Right kidney (tissue), 1 donor: ENCODE measurements around the gene LBH.
A peak's percentile ranks its signal among the peaks of the same experiment; 100 is the strongest.

ENCODE experiments used
- DNase-seq: peaks from one replicate; pipeline ENCODE4 v3.0.0-alpha.2; 2016

Gene LBH

DNA sequence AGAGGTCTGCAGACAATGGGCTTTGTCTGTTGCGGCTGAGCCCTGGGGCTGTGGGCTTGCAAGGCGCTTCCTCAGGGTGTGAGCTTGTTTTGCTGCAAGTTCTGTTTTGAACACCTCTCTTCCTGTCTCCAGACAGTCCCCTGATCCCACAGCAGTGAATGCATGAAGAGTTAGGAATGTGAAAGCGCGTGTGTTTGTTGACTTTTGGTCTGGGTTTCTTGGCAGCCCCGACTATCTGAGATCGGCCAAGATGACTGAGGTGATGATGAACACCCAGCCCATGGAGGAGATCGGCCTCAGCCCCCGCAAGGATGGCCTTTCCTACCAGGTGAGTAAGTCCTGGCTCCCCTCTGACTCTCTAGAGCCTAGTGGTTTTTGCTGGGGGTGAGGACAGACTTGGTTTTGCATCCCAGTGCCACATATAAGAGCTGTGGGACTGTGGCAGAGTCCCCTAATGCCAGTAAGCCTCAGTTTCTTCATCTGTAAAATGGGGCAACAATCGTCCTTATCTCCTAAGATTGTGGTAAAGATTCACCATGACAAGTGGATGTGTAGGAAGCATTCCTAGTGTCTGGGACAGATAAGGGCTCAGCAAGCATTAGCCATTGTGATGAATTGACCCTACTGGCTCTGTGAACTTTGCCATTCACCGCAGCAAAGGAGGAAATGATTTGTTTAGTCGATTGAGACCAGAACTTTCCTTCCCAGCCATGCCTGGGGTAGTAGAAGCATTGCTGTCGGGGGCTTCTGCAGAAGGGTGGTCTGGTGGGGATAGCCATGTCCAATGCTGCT is 3.0 kb downstream of the LBH start:
- peak; percentile 37 for DNase-seq

DNA sequence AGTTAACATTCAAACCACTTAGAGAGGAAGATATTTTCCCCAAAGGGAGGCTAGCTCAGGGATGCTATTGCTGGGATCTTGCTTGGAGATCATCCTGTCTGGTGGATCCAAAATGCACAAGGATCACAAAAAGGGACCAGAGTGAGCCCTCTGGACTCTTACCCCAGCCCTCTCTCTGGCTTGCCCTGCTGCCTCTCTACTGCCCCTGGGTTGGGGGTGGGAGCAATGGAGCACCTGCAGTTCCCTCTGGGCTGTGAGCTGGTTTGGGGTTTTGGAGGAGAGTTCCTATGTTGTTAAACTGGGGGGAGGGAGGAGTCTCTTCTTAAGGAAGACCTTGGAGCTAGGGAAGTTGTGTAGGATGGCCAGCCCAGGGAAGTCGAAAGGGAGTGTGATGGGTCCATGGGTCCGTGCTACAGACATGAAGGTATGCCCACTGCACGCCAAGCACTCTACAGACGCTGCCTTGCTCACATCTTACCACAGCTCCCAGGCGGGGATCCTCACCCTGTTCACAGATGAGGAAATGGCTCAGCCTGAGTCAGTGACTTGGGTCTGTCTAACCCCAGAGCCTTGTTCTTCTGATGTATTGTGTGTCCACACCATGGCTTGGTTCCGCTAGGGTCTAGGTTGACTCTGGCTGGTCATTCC is 3.8 kb downstream of the LBH start:
- DNase-seq, result no peak

DNA sequence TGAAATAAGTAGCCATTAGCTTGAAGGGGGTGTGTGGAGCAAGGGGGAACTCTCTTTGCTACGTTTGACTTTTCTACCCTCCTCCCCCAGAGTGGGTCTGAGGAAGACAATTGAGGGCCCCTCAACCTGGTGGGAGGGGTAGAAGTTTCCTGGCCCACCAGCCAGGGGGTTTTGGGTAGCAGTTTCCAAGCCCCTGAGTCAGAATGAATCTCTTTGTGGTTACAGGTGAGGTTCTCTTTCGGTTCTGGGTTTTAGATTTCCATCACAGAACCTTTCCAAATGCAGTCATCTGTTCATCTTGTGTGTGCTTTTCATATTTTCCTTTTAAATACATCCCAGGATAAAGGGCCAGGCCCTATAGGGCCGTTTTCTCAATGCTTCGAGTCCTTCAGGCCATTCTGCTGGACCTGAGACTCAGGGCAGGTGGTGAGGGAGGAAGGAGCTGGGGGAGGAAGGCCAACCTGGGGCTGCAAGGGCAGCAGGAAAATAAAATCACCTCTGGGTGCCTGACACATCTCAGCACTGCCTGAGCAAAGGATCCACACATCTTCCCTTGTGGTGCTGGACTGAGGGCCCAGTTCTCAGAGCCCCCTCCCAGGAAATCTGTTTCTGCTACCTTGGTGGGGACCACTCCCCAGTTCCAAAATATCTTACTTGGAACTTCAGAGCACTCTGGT is 4.7 kb downstream of the LBH start:
- no peak for DNase-seq

DNA sequence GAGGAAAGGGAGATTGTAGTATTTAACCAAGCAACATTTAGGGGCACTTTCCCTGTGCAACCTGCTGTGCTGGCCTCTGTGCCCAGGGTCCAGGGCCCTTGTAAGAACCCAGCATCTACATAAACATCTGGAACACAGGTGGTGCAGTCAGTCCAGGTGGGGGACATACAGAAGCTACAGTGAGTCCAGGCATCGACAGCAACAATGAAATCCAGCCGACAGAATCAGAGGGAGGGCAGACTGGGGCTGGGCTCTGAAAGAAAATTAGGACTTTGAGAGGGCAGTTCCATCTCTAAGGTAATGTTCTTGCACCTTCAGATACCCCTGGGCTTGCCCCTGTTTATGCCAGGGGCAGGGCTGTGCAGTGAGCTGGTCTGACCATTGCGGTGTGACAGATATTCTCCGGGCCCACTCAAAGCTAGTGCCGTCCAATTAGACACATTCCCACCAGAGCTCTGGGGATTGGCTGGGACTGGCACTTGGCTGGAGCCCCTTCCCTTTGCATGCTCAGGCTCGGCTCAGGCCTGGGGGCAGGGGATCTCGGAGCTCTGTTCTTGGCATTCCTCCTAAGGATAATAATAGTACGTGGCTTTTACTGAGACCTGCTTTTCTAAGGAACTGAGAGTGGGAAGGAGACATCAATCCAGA is 5.4 kb downstream of the LBH start:
- DNase-seq, result no peak

DNA sequence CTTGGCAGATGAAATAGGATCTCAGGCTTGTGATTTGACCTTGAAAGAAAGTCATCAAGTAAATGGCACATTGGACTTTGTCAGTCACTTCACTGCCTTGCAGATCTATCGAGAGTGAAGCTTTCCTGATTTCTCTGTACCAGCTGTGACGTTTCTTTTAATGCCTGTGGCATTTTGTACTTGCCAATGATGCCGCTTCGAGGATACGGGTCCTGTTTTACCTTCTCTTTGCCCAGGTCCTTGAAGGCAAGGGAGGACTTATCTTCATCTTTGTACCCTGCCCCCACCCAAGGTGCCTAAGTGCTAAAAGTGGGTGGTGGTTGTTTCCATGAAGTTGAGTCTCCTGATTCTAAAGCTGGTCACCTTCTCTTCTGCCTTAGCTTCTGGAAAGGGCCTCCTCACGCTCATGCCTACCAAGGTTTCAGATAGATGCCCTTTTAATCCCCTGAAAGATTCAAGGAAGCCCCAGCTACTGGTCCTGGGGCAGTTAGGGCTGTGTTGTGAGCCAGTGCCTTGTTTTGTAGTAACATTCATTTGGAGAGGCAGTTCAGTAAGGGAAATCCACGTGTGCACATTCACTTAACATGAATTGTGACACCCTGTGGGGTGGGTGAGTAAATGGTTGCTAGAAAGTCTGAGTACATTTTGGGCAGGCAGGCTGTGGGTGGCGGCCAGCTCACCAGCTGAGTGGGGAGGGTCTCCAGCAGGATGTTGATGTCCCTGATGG is 6.1 kb downstream of the LBH start:
- no peak for DNase-seq

DNA sequence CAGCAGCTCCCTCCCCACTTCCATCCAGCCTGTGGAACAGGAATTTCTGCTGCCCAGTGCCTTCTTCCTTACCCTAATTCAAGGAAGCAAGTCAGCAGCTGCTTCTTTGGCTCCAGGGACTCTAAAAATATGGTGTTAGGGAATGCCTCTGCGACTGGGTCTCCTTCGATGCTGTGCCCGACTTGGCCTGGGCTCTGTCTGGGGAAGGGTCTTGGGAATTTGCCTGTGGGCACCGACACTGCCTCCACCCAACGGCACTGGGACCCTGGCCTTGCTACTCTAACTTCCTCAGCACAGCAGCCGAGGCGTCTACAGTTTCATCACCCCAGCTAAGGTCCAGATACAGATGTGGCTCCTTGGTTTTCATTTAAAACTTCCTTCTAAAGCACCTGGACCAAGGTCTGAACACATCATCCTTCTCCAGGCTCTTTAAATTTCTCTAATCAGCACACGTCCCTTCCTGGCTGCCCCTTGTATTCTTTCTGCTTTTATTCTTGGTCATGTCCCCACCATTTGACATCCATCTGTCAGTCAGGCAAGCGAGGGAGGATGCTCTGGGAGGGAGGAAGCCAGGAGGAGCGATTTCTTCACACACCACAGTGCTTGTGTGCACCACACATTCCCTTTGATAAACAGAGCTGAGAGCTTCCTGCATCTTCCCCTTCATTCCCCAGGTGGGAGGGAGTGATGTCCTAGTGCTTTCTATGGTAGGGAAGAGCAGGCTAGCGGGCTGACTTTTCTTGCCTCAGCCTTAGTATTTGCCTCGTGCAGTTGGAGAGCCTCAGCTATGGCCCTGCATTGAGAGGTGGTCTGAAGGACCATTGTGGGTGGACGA is 6.8 kb downstream of the LBH start:
- no peak for DNase-seq

DNA sequence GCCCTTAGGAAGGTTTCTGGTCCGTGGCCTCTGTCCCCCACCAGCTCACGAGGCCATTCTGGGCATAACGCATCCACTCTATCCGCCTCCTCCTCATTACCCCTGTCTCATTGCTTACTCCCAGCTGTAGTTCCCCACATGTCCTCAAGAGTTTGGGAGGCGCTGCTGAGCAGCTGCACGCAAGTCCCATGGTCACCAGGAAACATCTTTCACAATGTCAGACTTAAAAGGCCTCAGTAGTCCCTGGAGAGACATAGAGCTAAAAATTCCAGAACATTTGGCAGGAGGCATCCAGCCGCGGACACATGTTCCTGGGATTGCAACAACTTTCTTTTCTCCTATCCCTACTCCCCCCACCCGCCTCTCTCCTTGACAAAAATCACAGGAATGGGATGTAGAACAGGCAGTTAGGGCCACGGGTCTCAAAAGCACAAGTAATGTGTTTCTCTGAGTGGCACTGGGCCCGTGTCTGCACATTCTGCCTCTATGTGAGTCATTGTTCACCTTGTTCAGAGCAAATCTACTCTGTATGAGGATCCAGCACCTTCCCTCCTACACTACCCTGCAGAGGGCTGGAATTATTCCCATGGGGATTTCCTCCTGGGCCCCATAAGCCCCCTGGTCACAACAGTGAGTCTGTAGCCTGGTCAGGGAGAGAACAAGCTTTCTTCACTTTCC is 8.1 kb downstream of the LBH start:
- DNase-seq, result peak; percentile 41

DNA sequence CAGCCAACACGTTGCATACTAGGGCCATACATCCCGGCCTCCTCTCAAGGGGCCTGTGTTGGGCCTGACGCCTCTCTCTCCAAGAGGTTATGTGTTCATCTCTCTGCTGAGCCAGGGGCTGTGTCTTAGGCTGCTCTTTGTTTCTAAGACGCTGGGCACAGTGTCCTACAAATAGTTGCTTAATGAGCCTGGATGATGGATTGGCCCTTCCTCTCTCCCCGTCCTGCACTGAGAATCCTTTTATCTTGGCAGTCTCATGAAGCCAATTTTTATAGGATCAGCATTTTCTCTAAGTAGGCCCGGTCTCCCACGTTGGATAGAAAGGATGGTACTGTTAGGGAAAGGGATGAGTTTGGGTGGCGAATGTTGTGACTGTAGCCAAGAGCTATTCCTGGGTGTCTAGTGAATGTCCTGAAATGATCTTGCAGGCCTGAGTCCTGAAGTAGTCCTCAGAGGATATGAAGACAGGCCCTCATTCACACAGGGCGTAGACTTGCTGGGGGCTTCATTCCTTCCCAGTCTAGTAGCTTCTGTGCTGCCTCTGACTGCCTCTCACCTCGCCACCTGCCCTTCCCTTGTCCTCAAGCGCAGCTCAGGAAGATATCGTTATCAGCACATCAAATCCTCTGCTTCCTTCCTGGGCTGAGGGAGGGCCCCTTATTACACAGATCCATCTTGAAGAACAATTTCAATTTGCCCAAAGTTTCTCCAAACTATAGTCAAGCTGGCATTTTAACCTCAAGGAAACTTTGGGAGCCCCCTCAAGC is 8.8 kb downstream of the LBH start:
- DNase-seq, result no peak

DNA sequence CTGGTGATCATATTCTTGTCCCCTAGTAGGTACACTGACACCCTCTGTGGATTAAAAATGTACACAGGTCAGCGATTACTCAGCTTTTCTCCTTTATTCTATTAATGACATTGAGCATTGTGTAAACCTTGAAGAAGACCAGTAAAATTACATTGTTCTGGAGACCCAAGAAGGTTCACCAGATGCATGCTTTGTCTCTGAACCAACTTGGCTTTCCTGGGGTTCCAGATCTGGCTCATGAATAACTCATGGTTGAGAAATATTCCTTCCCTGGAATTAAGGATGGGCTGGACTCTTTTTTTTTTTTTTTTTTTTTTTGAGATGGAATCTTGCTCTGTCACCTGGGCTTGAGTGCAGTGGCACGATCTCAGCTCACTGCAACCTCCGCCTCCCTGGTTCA is 11.9 kb downstream of the LBH start:
- no peak for DNase-seq

DNA sequence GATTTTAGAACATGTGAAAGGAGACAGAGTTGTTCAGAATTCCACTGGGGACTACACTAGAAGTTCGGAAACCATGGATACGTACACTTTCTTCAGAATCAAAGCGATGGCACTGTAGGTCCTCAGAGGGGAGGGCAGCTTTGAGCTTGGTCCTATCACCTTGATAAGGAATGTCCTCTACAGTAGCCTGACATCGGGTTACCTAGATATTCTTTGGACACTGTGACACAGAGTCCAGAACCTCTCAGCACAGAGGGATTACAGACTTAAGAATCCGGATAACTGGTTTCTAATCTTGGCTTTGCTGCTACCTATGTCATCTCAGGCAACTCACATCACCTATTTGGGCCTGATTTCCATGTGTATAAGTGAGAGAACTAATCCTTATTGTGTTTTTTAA is 14.0 kb downstream of the LBH start:
- DNase-seq, result no peak

DNA sequence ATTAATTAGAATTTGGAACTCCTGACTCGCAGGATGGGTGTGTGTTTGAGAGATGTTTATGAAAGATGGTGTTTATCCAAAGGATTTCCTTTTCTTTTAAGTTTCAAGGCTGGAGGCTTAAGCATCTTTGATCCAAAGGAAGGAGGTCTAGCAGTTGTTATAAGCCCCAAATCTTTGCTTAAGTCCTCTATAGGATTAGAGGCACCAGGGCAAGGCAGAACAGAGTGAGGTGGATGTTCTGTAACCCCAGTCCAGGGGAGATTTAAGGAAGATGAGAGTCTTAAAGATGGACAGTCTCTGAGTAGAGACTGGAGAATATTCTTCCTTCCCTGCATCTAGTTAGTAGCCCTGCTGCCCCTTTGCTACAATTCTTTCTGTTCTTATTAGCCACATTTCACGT is 17.5 kb downstream of the LBH start:
- DNase-seq, result no peak

DNA sequence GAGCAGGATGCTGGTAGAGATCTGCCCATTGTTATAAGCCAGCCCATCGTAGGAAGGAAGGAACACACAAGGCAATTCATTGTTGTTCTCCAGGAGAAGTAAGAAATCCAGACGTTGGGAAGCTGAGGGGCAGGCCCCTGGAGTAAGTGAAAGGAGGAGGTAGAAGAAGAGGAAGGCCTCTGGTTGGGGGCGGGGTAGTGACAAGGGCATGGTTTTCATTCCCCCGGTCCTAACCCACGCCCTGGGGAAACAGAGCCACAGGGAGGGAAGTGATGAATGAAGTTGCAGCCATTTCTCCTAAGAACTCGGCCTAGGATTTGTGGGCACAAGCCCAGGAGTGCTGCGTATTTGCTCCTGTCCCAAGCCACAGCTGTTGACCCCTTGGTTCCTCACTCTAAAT is 18.0 kb downstream of the LBH start:
- no peak for DNase-seq

DNA sequence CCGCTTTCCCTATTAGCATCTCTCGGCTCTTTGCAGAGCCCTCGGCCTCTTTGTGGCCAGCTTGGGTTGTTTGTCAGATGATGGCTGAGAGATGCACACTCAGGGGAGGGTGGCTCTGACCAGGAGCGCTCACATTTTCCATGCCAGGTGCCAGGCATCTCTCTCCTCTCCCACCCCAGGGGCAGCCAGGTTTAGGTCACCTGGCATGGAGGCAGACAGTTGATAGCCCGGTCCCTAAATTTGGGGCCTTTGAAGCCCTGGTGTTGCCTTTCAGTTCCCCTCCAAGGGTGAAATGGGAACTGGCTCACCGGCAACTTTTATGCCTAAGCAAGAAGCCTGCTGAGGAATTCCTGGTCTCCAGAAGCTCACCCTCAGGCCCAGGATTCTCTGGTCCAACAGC is 19.1 kb downstream of the LBH start:
- no peak for DNase-seq

DNA sequence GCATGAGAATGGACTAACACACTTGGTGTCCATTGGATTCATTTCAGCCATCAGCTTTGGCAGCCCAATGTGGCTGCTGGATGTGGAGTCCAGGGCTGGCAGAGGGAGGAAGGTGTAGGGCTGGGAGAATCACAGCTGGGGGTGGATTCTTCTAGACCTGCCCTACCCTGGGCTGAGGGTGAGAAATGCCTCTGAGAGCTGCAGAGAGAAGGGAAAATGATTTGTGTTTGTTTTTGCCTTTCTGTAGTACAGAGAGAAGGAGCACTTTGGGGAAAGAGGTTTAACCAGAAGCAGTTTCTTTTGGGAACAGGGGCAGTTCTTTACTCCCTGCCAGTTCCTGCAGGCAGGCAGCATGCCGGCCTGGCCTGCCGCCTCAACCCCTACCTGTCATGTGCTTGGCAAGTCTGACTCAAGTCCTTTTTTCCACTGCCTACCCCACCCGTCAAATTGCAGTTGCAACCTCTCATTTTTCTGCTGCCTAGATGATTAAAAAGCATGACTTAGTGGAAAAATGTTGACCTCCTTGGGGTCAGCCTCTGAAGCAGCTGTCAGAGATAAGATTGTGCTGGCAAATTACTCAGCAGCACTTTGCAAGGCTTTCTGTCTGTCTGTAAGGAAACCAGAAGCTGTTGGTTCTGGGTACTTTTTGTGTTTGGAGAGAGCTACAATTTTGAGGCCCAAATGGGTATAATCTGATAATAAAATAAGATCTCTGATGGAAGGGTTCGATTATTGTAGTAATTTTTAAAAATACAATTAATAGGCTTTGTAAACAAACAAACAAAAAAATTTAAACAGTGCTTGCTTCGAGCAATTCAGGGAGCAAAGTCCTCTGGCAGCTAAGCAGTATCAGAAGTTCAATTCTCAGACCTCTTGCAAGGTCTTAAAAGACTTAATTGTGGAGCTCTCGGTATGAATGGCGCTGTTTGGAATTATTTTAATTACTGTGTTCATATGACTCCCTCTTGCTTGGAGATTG is 21.7 kb downstream of the LBH start:
- DNase-seq, result peak; percentile 29

DNA sequence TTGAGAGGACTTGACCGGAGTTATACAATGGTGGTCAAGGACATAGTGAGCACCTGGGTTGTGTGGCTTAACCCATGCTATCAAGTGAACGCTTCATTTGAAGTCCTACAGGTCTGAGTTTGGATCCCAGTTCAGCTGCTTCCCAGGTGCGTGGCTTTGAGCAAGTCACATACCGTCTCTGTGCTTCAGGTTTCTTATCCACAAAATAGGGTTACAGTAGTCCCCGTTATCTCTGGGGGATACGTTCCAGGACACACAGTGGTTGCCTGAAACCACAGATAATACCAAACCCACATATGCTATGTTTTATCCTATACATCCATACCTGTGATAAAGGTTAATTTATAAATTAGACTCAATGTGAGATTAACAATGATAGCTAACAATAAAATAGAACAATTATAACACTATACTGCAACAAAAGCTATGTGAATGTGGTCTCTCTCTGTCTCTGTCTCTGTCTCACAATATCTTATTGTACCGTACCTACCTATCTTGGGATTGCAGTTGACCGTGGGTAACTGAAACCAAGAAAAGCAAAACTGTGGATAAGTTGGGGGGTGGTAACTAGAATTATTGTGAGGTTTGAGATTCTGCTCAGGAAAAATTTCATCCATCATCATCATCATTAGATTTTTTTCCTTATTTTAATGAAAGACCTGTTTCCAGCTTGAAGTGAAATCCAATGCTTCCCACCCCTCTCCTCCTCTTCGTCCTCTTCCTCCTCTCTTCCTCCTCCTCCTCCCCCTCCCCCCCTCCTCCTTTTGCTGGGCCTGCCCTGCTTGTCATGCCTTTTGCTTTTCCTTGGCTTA is 22.7 kb downstream of the LBH start:
- no peak for DNase-seq

DNA sequence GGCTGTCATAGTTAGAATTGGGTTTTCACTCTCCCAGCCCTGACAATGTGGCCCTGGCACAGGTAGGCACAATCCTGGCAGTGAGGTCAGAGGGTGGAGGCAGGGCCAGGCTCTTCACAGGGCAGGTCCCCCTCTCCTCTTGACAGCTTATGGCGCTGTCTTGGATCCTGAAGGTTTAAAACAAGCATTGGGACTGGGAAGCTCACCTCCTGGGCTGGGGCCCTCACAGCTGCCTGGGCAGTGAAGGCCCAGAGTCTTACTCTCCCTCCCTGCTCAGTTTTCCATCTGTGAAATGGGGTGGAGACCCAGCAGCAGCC is 23.3 kb downstream of the LBH start:
- no peak for DNase-seq

DNA sequence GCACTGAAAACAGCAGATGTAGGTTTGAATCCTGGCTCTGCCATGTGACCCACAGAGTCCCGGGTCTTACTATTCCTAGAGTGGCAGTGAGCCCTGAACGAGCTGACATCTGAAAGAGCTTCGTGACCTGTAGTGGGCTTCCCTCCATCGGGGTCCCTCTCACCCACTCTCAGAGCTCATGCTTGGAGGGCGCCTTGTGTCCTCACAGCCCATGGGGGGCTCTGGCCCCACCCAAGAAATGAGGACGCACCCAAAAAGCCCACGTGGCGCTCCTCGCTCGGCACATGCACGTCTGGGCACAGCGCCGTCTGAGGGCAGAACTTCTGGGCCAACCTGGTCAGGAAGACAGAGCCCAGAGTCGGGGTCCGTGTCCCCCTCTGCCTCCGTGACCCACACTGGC is 23.7 kb downstream of the LBH start:
- DNase-seq, result no peak
